ENCODE measurements around the gene CAMKMT.

Gene CAMKMT

DNA sequence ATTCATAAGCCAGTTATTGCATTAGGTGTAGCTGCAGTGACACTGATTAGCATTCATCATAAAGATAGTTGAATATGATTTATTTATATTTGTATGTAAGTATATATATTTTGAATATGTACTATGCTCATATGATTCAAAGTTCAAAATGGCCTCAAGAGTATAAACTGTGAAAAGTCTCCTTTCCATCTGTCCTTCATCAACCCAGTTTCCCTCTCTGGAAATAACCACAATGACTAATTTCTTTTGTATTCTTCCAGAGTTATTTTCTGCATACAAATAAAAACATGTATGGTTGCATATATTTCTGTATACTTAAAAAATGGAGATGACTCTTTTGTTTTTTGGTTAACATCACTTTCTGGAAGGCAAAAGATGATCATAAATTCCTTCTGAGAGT lies 95.2 kb downstream of the CAMKMT start:
- no peak for ATAC-seq (replicated peaks; ENCODE audit: extremely low read depth, poor library complexity, severe bottlenecking)
- no peak for DNase-seq (ENCODE audit: low spot score in 2 of 2)
- no peaks in the 10 kb centered on the region for H3K9me3 Mint-ChIP-seq
- H3K27me3 Mint-ChIP-seq, result no peaks in the 10 kb centered on the region
- no peak overlapping the region for H3K4me3 Mint-ChIP-seq
- H3K4me1 Mint-ChIP-seq, result no peaks in the 10 kb centered on the region
- H3K36me3 Mint-ChIP-seq (ENCODE audit: insufficient read depth), result no peaks in the 10 kb centered on the region
- H3K27ac Mint-ChIP-seq (ENCODE audit: low read depth), result no peak overlapping the region

DNA sequence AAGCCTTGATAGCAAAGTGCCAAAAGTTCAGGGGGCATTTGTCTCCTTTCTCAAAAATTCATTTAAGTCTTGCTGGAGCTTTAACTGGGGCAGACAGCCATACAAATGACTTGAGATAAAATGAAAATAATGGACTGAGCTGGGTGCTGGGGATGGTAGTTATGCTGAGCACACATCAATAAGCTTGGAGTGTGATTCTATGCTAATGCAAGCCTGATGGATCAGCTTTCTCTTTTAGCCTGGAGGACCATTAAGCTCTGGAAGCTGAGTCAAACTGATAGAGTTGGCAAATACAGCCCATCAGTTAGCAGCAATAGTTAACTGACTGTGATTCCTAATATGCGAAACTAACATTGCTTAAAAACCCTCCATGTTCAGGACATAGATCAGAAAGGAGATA lies 98.0 kb downstream of the CAMKMT start:
- H3K9me3 Mint-ChIP-seq, result peaks cover 14% of the 10 kb centered on the region
- no peak for ATAC-seq (replicated peaks; ENCODE audit: extremely low read depth, poor library complexity, severe bottlenecking)
- H3K27me3 Mint-ChIP-seq, result no peaks in the 10 kb centered on the region
- H3K4me3 Mint-ChIP-seq, result no peak overlapping the region
- no peak overlapping the region for H3K27ac Mint-ChIP-seq (ENCODE audit: low read depth)
- H3K36me3 Mint-ChIP-seq (ENCODE audit: insufficient read depth), result no peaks in the 10 kb centered on the region
- no peaks in the 10 kb centered on the region for H3K4me1 Mint-ChIP-seq
- no peak for DNase-seq (ENCODE audit: low spot score in 2 of 2)

GRCh38 chr2:44462934-44463849 lies 101.4 kb downstream of the CAMKMT start:
- ATAC-seq (replicated peaks; ENCODE audit: extremely low read depth, poor library complexity, severe bottlenecking) (no peak), DNase-seq (ENCODE audit: low spot score in 2 of 2) (no peak)
- Mint-ChIP-seq H3K27ac (ENCODE audit: low read depth) (no peak overlapping the region), H3K9me3 (peaks cover 14% of the 10 kb centered on the region), H3K36me3 (ENCODE audit: insufficient read depth) (peaks cover 2% of the 10 kb centered on the region), H3K4me3 (no peak overlapping the region), H3K27me3 (no peaks in the 10 kb centered on the region), H3K4me1 (no peaks in the 10 kb centered on the region)

- Mint-ChIP-seq H3K36me3 (ENCODE audit: insufficient read depth) (peaks cover 2% of the 10 kb centered on the region), H3K27me3 (no peaks in the 10 kb centered on the region), H3K27ac (ENCODE audit: low read depth) (no peak overlapping the region), H3K4me1 (no peaks in the 10 kb centered on the region), H3K4me3 (no peak overlapping the region), H3K9me3 (peaks cover 14% of the 10 kb centered on the region)
- ATAC-seq (replicated peaks; ENCODE audit: extremely low read depth, poor library complexity, severe bottlenecking), result no peak
- DNase-seq (ENCODE audit: low spot score in 2 of 2), result no peak
Observed at GRCh38 chr2:44464437-44464836, 102.7 kb downstream of the CAMKMT start.

DNA sequence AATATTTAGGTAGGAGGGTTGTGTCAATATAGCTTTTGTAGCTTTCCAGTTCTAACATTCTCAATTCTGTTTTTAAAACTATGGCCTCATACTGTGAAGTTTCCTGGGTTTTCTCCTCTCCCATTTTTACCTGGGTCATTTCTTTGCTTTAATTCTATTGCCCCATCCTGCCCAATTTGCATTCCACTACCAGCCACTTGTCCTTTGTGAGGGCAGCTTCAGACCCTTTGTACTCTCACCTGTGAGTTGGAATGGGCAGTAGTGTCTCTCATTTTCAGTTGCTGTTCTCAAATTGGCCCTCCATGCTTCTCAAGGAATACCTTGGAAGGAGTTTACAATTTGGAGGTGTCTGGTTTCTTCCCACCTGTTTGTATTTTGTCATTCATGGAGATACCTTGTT lies 108.4 kb downstream of the CAMKMT start:
- no peaks in the 10 kb centered on the region for H3K4me1 Mint-ChIP-seq
- no peak for DNase-seq (ENCODE audit: low spot score in 2 of 2)
- no peak overlapping the region for H3K4me3 Mint-ChIP-seq
- no peak for ATAC-seq (replicated peaks; ENCODE audit: extremely low read depth, poor library complexity, severe bottlenecking)
- H3K36me3 Mint-ChIP-seq (ENCODE audit: insufficient read depth), result peaks cover 2% of the 10 kb centered on the region
- no peaks in the 10 kb centered on the region for H3K9me3 Mint-ChIP-seq
- H3K27ac Mint-ChIP-seq (ENCODE audit: low read depth), result no peak overlapping the region
- no peaks in the 10 kb centered on the region for H3K27me3 Mint-ChIP-seq

GRCh38 chr2:44477657-44478414 lies 116.1 kb downstream of the CAMKMT start:
- ATAC-seq (replicated peaks; ENCODE audit: extremely low read depth, poor library complexity, severe bottlenecking), result no peak
- Mint-ChIP-seq H3K27ac (ENCODE audit: low read depth) (no peak overlapping the region), H3K4me3 (no peak overlapping the region), H3K4me1 (no peaks in the 10 kb centered on the region), H3K27me3 (no peaks in the 10 kb centered on the region), H3K36me3 (ENCODE audit: insufficient read depth) (no peaks in the 10 kb centered on the region), H3K9me3 (no peaks in the 10 kb centered on the region)
- no peak for DNase-seq (ENCODE audit: low spot score in 2 of 2)

GRCh38 chr2:44479127-44479887 lies 117.6 kb downstream of the CAMKMT start:
- DNase-seq (ENCODE audit: low spot score in 2 of 2) (peak in 1 of 2 donors; percentile 43), ATAC-seq (replicated peaks; ENCODE audit: extremely low read depth, poor library complexity, severe bottlenecking) (peak; percentile 94)
- Mint-ChIP-seq H3K27me3 (no peaks in the 10 kb centered on the region), H3K27ac (ENCODE audit: low read depth) (no peak overlapping the region), H3K36me3 (ENCODE audit: insufficient read depth) (no peaks in the 10 kb centered on the region), H3K4me1 (no peaks in the 10 kb centered on the region), H3K4me3 (no peak overlapping the region), H3K9me3 (no peaks in the 10 kb centered on the region)

GRCh38 chr2:44480068-44480467 lies 118.3 kb downstream of the CAMKMT start:
- Mint-ChIP-seq H3K9me3 (no peaks in the 10 kb centered on the region), H3K36me3 (ENCODE audit: insufficient read depth) (no peaks in the 10 kb centered on the region), H3K27me3 (no peaks in the 10 kb centered on the region), H3K4me3 (no peak overlapping the region), H3K27ac (ENCODE audit: low read depth) (no peak overlapping the region), H3K4me1 (no peaks in the 10 kb centered on the region)
- ATAC-seq (replicated peaks; ENCODE audit: extremely low read depth, poor library complexity, severe bottlenecking) (no peak), DNase-seq (ENCODE audit: low spot score in 2 of 2) (no peak)

- no peaks in the 10 kb centered on the region for H3K9me3 Mint-ChIP-seq
- no peaks in the 10 kb centered on the region for H3K36me3 Mint-ChIP-seq (ENCODE audit: insufficient read depth)
- H3K27ac Mint-ChIP-seq (ENCODE audit: low read depth), result no peak overlapping the region
- ATAC-seq (replicated peaks; ENCODE audit: extremely low read depth, poor library complexity, severe bottlenecking), result no peak
- DNase-seq (ENCODE audit: low spot score in 2 of 2), result no peak
- no peaks in the 10 kb centered on the region for H3K27me3 Mint-ChIP-seq
- no peak overlapping the region for H3K4me3 Mint-ChIP-seq
- H3K4me1 Mint-ChIP-seq, result no peaks in the 10 kb centered on the region
Observed at GRCh38 chr2:44487052-44487451, 125.3 kb downstream of the CAMKMT start.

GRCh38 chr2:44490726-44491125 lies 129.0 kb downstream of the CAMKMT start:
- DNase-seq (ENCODE audit: low spot score in 2 of 2) (no peak), ATAC-seq (replicated peaks; ENCODE audit: extremely low read depth, poor library complexity, severe bottlenecking) (no peak)
- Mint-ChIP-seq H3K36me3 (ENCODE audit: insufficient read depth) (no peaks in the 10 kb centered on the region), H3K9me3 (no peaks in the 10 kb centered on the region), H3K27ac (ENCODE audit: low read depth) (no peak overlapping the region), H3K27me3 (no peaks in the 10 kb centered on the region), H3K4me1 (no peaks in the 10 kb centered on the region), H3K4me3 (no peak overlapping the region)

DNA sequence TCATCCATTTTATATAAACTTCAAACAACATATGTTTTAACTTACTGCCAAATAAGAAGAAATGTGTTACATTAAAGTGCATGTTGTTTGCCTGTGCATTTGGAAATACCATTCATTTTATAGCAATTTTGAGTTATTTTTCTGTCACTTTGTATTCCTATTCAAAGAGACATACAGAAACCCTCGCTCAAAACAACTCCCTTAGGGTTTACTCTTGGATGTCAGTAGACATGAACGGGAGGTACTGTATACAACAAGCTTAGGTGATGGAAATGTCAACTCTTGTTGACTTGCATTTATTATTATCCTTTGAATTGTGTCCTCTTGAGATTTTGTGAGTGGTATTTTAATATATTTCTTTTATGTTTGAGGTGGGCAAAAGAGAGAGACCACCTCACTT lies 132.3 kb downstream of the CAMKMT start:
- H3K4me1 Mint-ChIP-seq, result no peaks in the 10 kb centered on the region
- no peaks in the 10 kb centered on the region for H3K36me3 Mint-ChIP-seq (ENCODE audit: insufficient read depth)
- no peak overlapping the region for H3K27ac Mint-ChIP-seq (ENCODE audit: low read depth)
- H3K4me3 Mint-ChIP-seq, result no peak overlapping the region
- no peak for ATAC-seq (replicated peaks; ENCODE audit: extremely low read depth, poor library complexity, severe bottlenecking)
- H3K27me3 Mint-ChIP-seq, result no peaks in the 10 kb centered on the region
- DNase-seq (ENCODE audit: low spot score in 2 of 2), result no peak
- no peaks in the 10 kb centered on the region for H3K9me3 Mint-ChIP-seq

- no peak overlapping the region for H3K4me3 Mint-ChIP-seq
- DNase-seq (ENCODE audit: low spot score in 2 of 2) (no peak), ATAC-seq (replicated peaks; ENCODE audit: extremely low read depth, poor library complexity, severe bottlenecking) (no peak)
- H3K27ac Mint-ChIP-seq (ENCODE audit: low read depth), result no peak overlapping the region
- no peaks in the 10 kb centered on the region for H3K9me3 Mint-ChIP-seq
- H3K4me1 Mint-ChIP-seq, result no peaks in the 10 kb centered on the region
- H3K36me3 Mint-ChIP-seq (ENCODE audit: insufficient read depth), result no peaks in the 10 kb centered on the region
- no peaks in the 10 kb centered on the region for H3K27me3 Mint-ChIP-seq
Observed at GRCh38 chr2:44495035-44495434, 133.3 kb downstream of the CAMKMT start.

All from central memory CD8-positive, alpha-beta T cell (primary cell).